Activated T-helper 17 cell treated with anti-CD3 and anti-CD28 coated beads, Interleukin-2, amount 50 U/mL, for 72 hours (primary cell): ENCODE data around the gene A3GALT2. TPM values are rescaled to one million over a fixed set of nuclear protein-coding genes. Genes with fewer than 3 reads are reported as not detected.

Experiments used
- ATAC-seq: fragments of 150-1000 bp; cut with Tn5 transposase; replicated peaks from 2 replicates; pipeline ENCODE4 v1.10.0; 2021; ENCODE audit warnings: mild to moderate bottlenecking, moderate library complexity
- H3K27ac Mint-ChIP-seq: one replicate; pipeline ENCODE4 v1.8.0; 2022; ENCODE audit warnings: mixed read lengths
- H3K27me3 Mint-ChIP-seq: one replicate; pipeline ENCODE4 v1.8.0; 2022; ENCODE audit warnings: mixed read lengths
- H3K36me3 Mint-ChIP-seq: one replicate; pipeline ENCODE4 v1.8.0; 2022; ENCODE audit warnings: low read depth, mild to moderate bottlenecking, mixed read lengths
- H3K4me1 Mint-ChIP-seq: one replicate; pipeline ENCODE4 v1.8.0; 2022; ENCODE audit warnings: mixed read lengths
- H3K4me3 Mint-ChIP-seq: one replicate; pipeline ENCODE4 v1.8.0; 2022; ENCODE audit warnings: mild to moderate bottlenecking, mixed read lengths
- H3K9me3 Mint-ChIP-seq: one replicate; pipeline ENCODE4 v1.8.0; 2022; ENCODE audit warnings: mixed read lengths
- total RNA-seq, 2 donors: library from RNA; stranded (reverse); gene quantifications; one replicate each; pipeline ENCODE4 v1.2.3, GENCODE V29; 2022

A3GALT2 gene
- total RNA-seq, 2 donors from 2014 or later, result not detected

DNA sequence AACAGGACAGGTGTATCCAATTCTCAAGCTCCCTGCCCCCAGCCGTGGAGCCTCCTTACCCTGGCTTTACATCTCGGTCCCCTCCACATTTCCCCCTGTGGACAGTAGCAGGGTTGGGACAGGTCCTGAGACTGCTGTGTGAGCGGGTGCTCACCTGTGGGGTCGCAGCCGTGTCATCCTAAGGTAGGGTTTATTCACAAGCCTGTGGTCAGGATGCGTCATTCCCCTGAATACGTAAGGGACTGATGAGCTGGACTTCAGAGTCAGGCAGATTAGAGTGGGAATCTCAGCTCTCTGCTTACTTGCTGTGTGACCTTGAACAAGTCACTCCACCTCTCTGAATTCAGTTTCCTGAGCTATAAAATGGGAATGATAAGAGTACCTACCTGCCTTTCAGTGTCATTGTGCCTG, 46.9 kb downstream of the A3GALT2 start:
- no peaks in the 10 kb centered on the region for H3K9me3 Mint-ChIP-seq
- peak overlapping the region; percentile 39 for H3K27ac Mint-ChIP-seq
- H3K4me3 Mint-ChIP-seq, result peak overlapping the region; percentile 4
- H3K4me1 Mint-ChIP-seq, result peaks cover 24% of the 10 kb centered on the region
- H3K27me3 Mint-ChIP-seq, result no peaks in the 10 kb centered on the region
- no peaks in the 10 kb centered on the region for H3K36me3 Mint-ChIP-seq
- peak; percentile 22 for ATAC-seq

DNA sequence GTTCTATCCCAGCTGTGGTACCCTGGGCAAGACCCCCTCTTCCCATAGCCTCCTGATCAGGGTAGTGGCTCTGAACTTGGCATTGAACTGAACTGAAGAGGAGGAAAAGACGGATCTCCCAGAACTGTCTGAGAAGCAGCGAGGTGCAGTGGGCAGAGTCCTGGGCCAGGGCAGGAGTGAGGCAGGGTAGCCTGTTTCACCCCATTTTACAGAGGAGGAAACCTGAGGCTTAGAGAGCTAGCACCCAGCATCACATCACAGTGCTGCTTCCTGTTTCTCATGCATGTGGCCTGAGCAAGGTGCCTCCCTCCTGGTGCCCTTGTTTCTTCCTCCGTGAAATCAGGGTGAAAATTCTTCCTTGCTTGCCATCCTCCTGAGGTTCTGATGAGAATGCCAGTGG, 47.5 kb downstream of the A3GALT2 start:
- Mint-ChIP-seq H3K4me1 (peaks cover 24% of the 10 kb centered on the region), H3K9me3 (no peaks in the 10 kb centered on the region), H3K27me3 (no peaks in the 10 kb centered on the region), H3K27ac (peak overlapping the region; percentile 39), H3K4me3 (peak overlapping the region; percentile 4), H3K36me3 (no peaks in the 10 kb centered on the region)
- ATAC-seq, result peak; percentile 80

- peak; percentile 47 for ATAC-seq
- peaks cover 24% of the 10 kb centered on the region for H3K4me1 Mint-ChIP-seq
- H3K27me3 Mint-ChIP-seq, result no peaks in the 10 kb centered on the region
- peak overlapping the region; percentile 4 for H3K4me3 Mint-ChIP-seq
- peak overlapping the region; percentile 39 for H3K27ac Mint-ChIP-seq
- no peaks in the 10 kb centered on the region for H3K9me3 Mint-ChIP-seq
- no peaks in the 10 kb centered on the region for H3K36me3 Mint-ChIP-seq
These were observed 48.0 kb downstream of the A3GALT2 start for GRCh38 chr1:33272930-33273329.

DNA sequence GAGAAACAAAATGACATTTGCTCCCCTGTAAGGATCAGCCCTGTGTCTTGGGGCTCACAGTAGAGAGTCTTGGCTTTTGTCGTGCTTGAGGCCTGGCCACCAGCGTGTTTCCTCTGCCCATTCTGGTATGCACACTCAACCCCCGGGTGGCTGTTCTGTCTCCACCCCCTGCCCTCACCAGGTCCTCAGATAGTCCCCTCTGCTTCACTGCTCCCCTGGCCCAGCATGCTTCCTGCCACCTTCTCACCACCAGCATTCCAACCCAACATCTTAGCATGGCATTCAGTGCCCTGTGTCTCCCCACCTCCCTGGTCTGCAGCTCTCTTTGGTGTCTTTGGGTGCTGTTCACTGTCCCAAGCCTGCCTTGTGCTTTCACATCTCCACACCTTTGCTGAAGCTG, 48.4 kb downstream of the A3GALT2 start:
- H3K27me3 Mint-ChIP-seq, result no peaks in the 10 kb centered on the region
- H3K4me3 Mint-ChIP-seq, result no peak overlapping the region
- H3K4me1 Mint-ChIP-seq, result peaks cover 24% of the 10 kb centered on the region
- no peak for ATAC-seq
- H3K27ac Mint-ChIP-seq, result peak overlapping the region; percentile 39
- no peaks in the 10 kb centered on the region for H3K9me3 Mint-ChIP-seq
- H3K36me3 Mint-ChIP-seq, result no peaks in the 10 kb centered on the region

- H3K27ac Mint-ChIP-seq, result peak overlapping the region; percentile 39
- no peaks in the 10 kb centered on the region for H3K36me3 Mint-ChIP-seq
- H3K27me3 Mint-ChIP-seq, result no peaks in the 10 kb centered on the region
- no peak for ATAC-seq
- H3K4me1 Mint-ChIP-seq, result peaks cover 24% of the 10 kb centered on the region
- H3K4me3 Mint-ChIP-seq, result no peak overlapping the region
- H3K9me3 Mint-ChIP-seq, result no peaks in the 10 kb centered on the region
These were observed 49.0 kb downstream of the A3GALT2 start for GRCh38 chr1:33271666-33272505.

DNA sequence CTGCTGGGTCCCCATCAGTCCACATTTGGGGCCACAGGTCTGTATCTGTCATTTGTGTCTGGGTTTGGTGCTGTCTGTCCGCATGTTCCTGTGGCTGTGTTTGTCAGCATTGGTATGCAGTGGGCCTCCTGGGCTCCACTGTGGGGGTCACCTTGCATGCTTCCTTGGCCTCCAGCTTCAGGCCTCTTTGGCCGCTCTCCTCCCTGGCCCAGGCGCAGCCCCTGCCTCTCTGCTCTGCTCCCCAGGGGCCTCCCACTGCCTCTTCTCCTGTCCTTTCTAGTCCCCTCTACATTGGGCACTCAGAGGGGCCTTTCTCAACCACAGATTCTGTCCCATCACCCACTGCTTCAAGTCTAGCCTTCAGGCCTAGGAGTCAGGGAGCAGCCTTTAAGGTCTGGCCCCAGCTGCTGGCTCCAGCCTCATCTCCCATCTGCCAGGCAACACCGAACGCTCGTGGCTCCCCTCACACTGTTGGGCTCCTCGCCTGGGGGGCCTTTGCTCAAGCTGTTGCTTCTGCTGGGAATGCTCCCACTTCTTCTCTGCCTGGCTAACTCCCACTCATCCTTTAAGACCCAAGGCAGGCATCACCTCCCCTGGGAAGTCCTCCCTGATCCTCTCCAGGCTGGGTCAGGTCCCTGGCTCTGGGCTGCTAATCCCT, 50.0 kb downstream of the A3GALT2 start:
- H3K27me3 Mint-ChIP-seq, result no peaks in the 10 kb centered on the region
- peaks cover 24% of the 10 kb centered on the region for H3K4me1 Mint-ChIP-seq
- H3K9me3 Mint-ChIP-seq, result no peaks in the 10 kb centered on the region
- H3K36me3 Mint-ChIP-seq, result no peaks in the 10 kb centered on the region
- no peak for ATAC-seq
- peak overlapping the region; percentile 39 for H3K27ac Mint-ChIP-seq
- H3K4me3 Mint-ChIP-seq, result no peak overlapping the region

GRCh38 chr1:33270379-33270778, 50.5 kb downstream of the A3GALT2 start:
- H3K4me3 Mint-ChIP-seq, result no peak overlapping the region
- no peaks in the 10 kb centered on the region for H3K27me3 Mint-ChIP-seq
- no peaks in the 10 kb centered on the region for H3K36me3 Mint-ChIP-seq
- H3K27ac Mint-ChIP-seq, result no peak overlapping the region
- ATAC-seq, result no peak
- no peaks in the 10 kb centered on the region for H3K9me3 Mint-ChIP-seq
- peaks cover 24% of the 10 kb centered on the region for H3K4me1 Mint-ChIP-seq

- no peak overlapping the region for H3K27ac Mint-ChIP-seq
- no peaks in the 10 kb centered on the region for H3K9me3 Mint-ChIP-seq
- ATAC-seq, result no peak
- H3K4me3 Mint-ChIP-seq, result no peak overlapping the region
- H3K4me1 Mint-ChIP-seq, result peaks cover 24% of the 10 kb centered on the region
- no peaks in the 10 kb centered on the region for H3K27me3 Mint-ChIP-seq
- no peaks in the 10 kb centered on the region for H3K36me3 Mint-ChIP-seq
These were observed 51.3 kb downstream of the A3GALT2 start for GRCh38 chr1:33269621-33270020.

DNA sequence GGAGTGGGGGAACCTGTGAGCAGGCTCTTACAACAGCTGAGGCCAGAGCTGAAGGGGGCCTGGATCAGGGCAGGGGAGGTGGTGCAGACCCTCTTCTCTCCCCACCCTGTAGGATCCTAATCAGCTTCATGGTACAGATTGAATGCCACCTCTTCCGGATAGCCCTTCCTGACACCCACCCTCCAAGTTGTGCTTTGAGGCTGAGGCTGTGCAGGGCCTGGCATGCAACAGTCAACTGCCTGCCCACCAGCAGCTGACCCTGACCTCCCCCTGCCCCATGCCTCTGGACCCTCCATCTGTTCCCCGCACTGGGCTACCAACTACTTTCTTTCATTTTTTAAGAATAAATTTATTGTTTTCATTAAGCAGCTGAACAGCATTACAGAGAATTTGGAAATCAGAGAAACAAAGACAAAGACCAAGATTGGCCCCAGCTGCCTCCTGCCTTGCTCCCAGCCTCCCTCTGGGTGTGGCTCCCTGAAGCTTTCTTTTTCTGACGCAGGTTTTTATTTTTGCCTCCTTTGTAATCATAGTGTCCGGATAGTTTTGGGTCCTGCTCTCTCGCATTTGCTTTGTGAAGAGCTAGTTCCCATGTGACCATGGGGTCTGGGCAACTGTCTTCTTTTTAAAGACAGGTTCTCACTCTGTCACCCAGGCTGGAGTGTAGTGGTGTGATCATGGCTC, 51.8 kb downstream of the A3GALT2 start:
- no peak overlapping the region for H3K27ac Mint-ChIP-seq
- no peak overlapping the region for H3K4me3 Mint-ChIP-seq
- H3K9me3 Mint-ChIP-seq, result no peaks in the 10 kb centered on the region
- no peaks in the 10 kb centered on the region for H3K27me3 Mint-ChIP-seq
- ATAC-seq, result no peak
- H3K4me1 Mint-ChIP-seq, result peaks cover 24% of the 10 kb centered on the region
- H3K36me3 Mint-ChIP-seq, result no peaks in the 10 kb centered on the region

DNA sequence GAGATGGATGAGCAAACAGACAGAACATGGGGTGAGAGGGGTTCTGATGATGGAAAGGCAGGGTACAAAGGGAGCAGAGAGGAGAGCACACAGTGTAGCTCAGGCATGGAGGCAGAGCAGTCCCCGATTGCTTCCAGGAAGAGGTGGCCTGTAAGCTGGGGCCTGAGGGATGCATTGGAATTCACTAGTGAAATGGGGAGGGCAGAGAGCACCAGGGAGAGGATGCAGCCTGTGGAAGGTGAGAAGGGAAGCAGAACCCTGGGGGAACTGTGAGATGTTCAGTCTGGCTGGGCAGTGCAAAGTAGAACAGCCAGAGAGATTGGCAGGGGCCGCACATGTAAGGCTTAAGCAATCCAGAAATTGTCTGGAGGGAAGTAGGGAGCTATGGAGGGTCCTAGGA, 52.4 kb downstream of the A3GALT2 start:
- ATAC-seq, result no peak
- Mint-ChIP-seq H3K4me3 (no peak overlapping the region), H3K27me3 (no peaks in the 10 kb centered on the region), H3K36me3 (no peaks in the 10 kb centered on the region), H3K27ac (peak overlapping the region; percentile 19), H3K4me1 (peaks cover 20% of the 10 kb centered on the region), H3K9me3 (no peaks in the 10 kb centered on the region)

GRCh38 chr1:33267468-33268205, 53.3 kb downstream of the A3GALT2 start:
- H3K4me1 Mint-ChIP-seq, result peaks cover 12% of the 10 kb centered on the region
- no peak overlapping the region for H3K27ac Mint-ChIP-seq
- H3K9me3 Mint-ChIP-seq, result no peaks in the 10 kb centered on the region
- no peaks in the 10 kb centered on the region for H3K36me3 Mint-ChIP-seq
- no peak overlapping the region for H3K4me3 Mint-ChIP-seq
- no peak for ATAC-seq
- H3K27me3 Mint-ChIP-seq, result no peaks in the 10 kb centered on the region

DNA sequence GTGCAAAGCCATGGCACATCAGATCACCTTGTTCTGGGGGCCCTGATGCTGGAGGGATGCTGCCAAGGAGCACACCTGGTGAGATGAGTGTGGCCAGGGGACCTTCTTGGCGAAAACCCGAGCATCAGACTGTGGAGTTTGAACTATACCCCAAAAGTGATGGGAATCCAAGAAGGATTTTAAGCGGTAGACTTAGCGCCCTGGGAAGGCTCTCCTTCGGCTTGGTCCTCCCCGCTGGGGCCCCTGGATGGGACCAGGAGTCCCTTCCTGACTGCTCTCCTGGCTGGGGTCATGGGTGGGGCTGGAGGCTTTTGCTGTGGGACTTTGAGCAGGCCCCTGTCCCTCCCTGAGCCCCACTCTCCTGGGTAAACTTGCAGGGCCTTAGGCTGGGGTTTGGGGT, 54.1 kb downstream of the A3GALT2 start:
- peaks cover 7% of the 10 kb centered on the region for H3K4me1 Mint-ChIP-seq
- H3K36me3 Mint-ChIP-seq, result no peaks in the 10 kb centered on the region
- H3K27ac Mint-ChIP-seq, result no peak overlapping the region
- H3K27me3 Mint-ChIP-seq, result no peaks in the 10 kb centered on the region
- ATAC-seq, result no peak
- H3K4me3 Mint-ChIP-seq, result no peak overlapping the region
- H3K9me3 Mint-ChIP-seq, result no peaks in the 10 kb centered on the region

DNA sequence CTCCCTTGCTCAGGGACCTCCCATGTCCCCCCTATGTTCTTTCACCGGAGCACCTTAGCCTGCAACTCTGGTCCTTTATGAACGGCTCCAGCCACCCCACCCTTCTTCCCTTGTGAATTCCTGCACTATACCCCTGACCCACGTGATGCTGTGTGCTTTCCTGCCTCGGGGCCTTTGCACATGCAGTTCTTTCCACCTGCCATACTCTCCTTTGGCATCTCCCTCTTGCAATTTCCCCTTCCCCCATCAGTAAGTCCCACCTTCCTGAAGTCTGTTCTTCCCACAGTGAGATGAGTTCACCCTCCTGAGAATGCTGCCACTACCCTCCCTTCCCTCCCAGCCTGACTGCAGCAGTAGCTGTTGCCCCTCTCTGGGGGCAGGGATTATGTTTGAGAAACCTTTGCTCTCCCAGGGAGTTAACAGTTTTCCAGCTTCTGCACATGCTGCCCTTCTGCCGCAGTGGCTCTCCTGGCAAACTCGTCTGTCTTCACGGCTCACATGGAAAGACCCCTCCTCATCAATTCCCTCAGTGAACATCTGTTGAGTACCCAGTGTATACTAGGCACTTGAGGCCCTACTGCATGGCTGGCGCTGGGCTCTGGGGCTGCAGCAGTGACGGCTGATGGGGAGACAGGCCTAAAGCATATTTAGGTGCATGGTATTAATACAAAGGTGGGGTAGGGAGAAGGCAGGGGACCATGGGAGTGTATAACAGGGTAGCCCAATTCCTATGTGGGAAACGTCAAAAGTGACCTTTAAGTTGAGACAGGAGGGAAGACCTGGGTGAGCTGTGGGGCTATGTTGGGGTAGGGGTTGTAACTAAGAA, 54.9 kb downstream of the A3GALT2 start:
- H3K4me1 Mint-ChIP-seq, result peaks cover 4% of the 10 kb centered on the region
- no peaks in the 10 kb centered on the region for H3K36me3 Mint-ChIP-seq
- H3K4me3 Mint-ChIP-seq, result no peak overlapping the region
- H3K9me3 Mint-ChIP-seq, result no peaks in the 10 kb centered on the region
- H3K27me3 Mint-ChIP-seq, result no peaks in the 10 kb centered on the region
- no peak for ATAC-seq
- H3K27ac Mint-ChIP-seq, result no peak overlapping the region
